ENCODE measurements around the gene KRTAP16-1. TPM values are rescaled to one million over a fixed set of nuclear protein-coding genes. Genes with fewer than 3 reads are reported as not detected.

Gene KRTAP16-1
- polyA plus RNA-seq, 1 donor: not detected

GRCh38 chr17:41322094-41322902, 13.2 kb upstream of the KRTAP16-1 start:
- peaks cover 2% of the 10 kb centered on the region for H3K9me3 ChIP-seq (ENCODE audit: control insufficient read depth, low read depth, low read length)
- H3K27ac ChIP-seq (ENCODE audit: low read length): no peak overlapping the region
- no peaks in the 10 kb centered on the region for H3K36me3 ChIP-seq (ENCODE audit: control insufficient read depth, insufficient read depth, low read length)
- peak; percentile 18 to 20 for DNase-seq
- H3K27me3 ChIP-seq (ENCODE audit: control insufficient read depth, insufficient read depth, low read length): no peaks in the 10 kb centered on the region
- WGBS (ENCODE audit: insufficient coverage, low lambda C conversion rate): 10% methylated on average over 2 of the region's 5 CpGs
- no peaks in the 10 kb centered on the region for H3K4me1 ChIP-seq (ENCODE audit: control insufficient read depth, insufficient read depth, low read length)
- no peak overlapping the region for H3K4me3 ChIP-seq (ENCODE audit: low read length)

- H3K27ac ChIP-seq (ENCODE audit: low read length): no peak overlapping the region
- H3K9me3 ChIP-seq (ENCODE audit: control insufficient read depth, low read depth, low read length): peaks cover 2% of the 10 kb centered on the region
- WGBS (ENCODE audit: insufficient coverage, low lambda C conversion rate): no CpG with 5 or more reads among the region's 2 CpGs
- H3K4me3 ChIP-seq (ENCODE audit: low read length): no peak overlapping the region
- no peaks in the 10 kb centered on the region for H3K36me3 ChIP-seq (ENCODE audit: control insufficient read depth, insufficient read depth, low read length)
- no peak for DNase-seq
- peaks cover 17% of the 10 kb centered on the region for H3K27me3 ChIP-seq (ENCODE audit: control insufficient read depth, insufficient read depth, low read length)
- no peaks in the 10 kb centered on the region for H3K4me1 ChIP-seq (ENCODE audit: control insufficient read depth, insufficient read depth, low read length)
These were observed 9.1 kb upstream of the KRTAP16-1 start for GRCh38 chr17:41318231-41318630.

DNA sequence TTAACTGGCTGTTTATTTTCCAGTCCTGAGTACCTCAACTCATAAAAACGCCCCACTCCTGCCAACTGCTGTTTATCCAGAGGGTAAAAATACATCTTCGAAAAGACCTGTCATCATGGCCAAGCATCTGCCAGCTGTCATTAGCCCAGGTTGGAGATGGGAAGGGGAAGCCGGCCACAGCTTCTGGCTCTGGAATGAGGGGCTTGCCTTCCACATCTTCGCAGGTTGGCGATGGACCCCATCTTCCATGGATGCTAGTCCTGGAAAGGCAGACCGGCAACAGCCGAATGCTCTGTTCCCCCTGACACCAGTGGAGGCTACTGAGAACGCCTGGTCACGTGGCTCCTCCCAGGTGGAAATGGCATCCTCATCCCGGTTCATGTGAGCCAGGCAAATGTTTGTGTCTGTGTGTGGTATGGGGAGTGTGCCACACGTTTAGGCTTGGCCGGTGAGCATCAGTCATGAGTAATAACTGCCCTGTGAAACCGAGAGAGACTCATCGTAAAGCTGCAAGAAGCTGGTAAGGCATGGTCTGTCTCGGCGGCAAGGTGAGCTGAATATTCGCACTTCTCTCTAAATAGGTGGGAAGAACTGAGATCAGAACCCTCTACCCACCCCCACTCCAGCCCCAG, 6.8 kb upstream of the KRTAP16-1 start:
- no peak for DNase-seq
- H3K4me3 ChIP-seq (ENCODE audit: low read length): no peak overlapping the region
- no CpG with 5 or more reads among the region's 17 CpGs for WGBS (ENCODE audit: insufficient coverage, low lambda C conversion rate)
- peaks cover 2% of the 10 kb centered on the region for H3K9me3 ChIP-seq (ENCODE audit: control insufficient read depth, low read depth, low read length)
- H3K27me3 ChIP-seq (ENCODE audit: control insufficient read depth, insufficient read depth, low read length): peaks cover 17% of the 10 kb centered on the region
- H3K36me3 ChIP-seq (ENCODE audit: control insufficient read depth, insufficient read depth, low read length): no peaks in the 10 kb centered on the region
- H3K27ac ChIP-seq (ENCODE audit: low read length): no peak overlapping the region
- no peaks in the 10 kb centered on the region for H3K4me1 ChIP-seq (ENCODE audit: control insufficient read depth, insufficient read depth, low read length)

- Histone ChIP-seq H3K4me3 (ENCODE audit: low read length) (no peak within 1 kb of the TSS), H3K9me3 (ENCODE audit: control insufficient read depth, low read depth, low read length) (peaks cover 2% of the 10 kb centered on the region), H3K27ac (ENCODE audit: low read length) (no peak within 1 kb of the TSS), H3K36me3 (ENCODE audit: control insufficient read depth, insufficient read depth, low read length) (no peaks in the 10 kb centered on the region), H3K27me3 (ENCODE audit: control insufficient read depth, insufficient read depth, low read length) (peaks cover 17% of the 10 kb centered on the region), H3K4me1 (ENCODE audit: control insufficient read depth, insufficient read depth, low read length) (no peaks in the 10 kb centered on the region)
- WGBS (ENCODE audit: insufficient coverage, low lambda C conversion rate): no CpG with 5 or more reads among the region's 24 CpGs
- no peak for DNase-seq
These were observed 6.2 kb upstream of the KRTAP16-1 start, which contains the start of gene KRTAP17-1 for GRCh38 chr17:41315204-41315794. Gene KRTAP17-1, minus strand, starts transcription at chr17:41315710. Its CDS starts 60 bp downstream, at chr17:41315650.

DNA sequence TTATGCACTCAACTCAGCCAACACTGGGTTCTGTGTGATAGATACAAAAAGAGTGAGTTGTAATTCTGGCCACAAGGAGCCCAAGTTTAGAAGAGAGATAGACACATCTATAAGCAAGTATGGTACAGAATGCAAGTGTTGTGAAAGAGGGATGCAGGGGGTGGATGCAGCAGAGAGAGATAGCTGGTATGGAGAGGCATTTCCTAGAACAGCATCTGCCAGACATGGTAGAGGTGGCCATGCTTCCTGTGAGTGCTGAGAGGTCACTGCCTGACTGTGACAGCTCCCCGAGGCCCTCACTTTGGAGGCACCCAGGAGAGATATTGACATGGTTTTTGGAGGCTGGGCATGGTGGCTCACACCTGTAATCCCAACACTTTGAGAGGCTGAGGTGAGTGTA, 2.0 kb upstream of the KRTAP16-1 start:
- H3K4me1 ChIP-seq (ENCODE audit: control insufficient read depth, insufficient read depth, low read length): no peaks in the 10 kb centered on the region
- H3K27ac ChIP-seq (ENCODE audit: low read length): no peak overlapping the region
- H3K9me3 ChIP-seq (ENCODE audit: control insufficient read depth, low read depth, low read length): no peaks in the 10 kb centered on the region
- no peaks in the 10 kb centered on the region for H3K36me3 ChIP-seq (ENCODE audit: control insufficient read depth, insufficient read depth, low read length)
- DNase-seq: no peak
- H3K4me3 ChIP-seq (ENCODE audit: low read length): no peak overlapping the region
- H3K27me3 ChIP-seq (ENCODE audit: control insufficient read depth, insufficient read depth, low read length): peaks cover 19% of the 10 kb centered on the region
- WGBS (ENCODE audit: insufficient coverage, low lambda C conversion rate): no CpG with 5 or more reads among the region's 1 CpG

DNA sequence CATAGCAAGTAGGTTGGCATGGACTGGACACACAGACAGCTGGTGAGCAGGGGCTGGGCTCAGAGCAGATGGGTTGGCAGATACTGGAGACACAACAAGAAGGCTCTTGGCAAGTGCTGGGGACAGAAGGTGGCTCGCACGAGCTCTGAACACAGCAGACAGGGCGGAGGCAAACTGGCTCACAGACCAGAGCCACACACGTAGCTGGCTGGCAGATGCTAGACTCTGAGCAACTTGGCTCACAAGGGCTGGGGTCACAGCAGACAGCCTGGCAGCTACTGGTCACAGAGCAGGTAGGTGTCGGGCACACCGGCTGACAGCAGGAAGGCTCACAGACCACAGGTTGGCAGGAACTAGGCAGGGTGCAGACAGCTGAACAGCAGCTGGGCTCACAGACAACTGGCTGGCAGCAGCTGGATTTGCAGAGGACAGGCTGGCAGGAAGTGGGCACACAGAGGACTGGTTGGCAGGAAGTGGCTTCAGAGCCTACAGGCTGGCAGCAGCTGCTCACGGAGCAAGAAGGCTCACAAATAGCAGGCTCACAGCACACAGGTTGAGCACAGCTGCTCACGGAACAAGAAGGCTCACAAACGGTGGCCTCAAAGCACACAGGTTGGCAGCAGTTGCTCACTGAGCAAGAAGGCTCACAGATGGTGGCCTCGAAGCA, 725 bp downstream of the KRTAP16-1 start:
- H3K36me3 ChIP-seq (ENCODE audit: control insufficient read depth, insufficient read depth, low read length): no peaks in the 10 kb centered on the region
- H3K4me1 ChIP-seq (ENCODE audit: control insufficient read depth, insufficient read depth, low read length): no peaks in the 10 kb centered on the region
- H3K9me3 ChIP-seq (ENCODE audit: control insufficient read depth, low read depth, low read length): no peaks in the 10 kb centered on the region
- no peak for DNase-seq
- no peak overlapping the region for H3K27ac ChIP-seq (ENCODE audit: low read length)
- no CpG with 5 or more reads among the region's 10 CpGs for WGBS (ENCODE audit: insufficient coverage, low lambda C conversion rate)
- H3K27me3 ChIP-seq (ENCODE audit: control insufficient read depth, insufficient read depth, low read length): peaks cover 6% of the 10 kb centered on the region
- no peak overlapping the region for H3K4me3 ChIP-seq (ENCODE audit: low read length)

- H3K4me1 ChIP-seq (ENCODE audit: control insufficient read depth, insufficient read depth, low read length): no peaks in the 10 kb centered on the region
- DNase-seq: no peak
- no peaks in the 10 kb centered on the region for H3K9me3 ChIP-seq (ENCODE audit: control insufficient read depth, low read depth, low read length)
- H3K36me3 ChIP-seq (ENCODE audit: control insufficient read depth, insufficient read depth, low read length): no peaks in the 10 kb centered on the region
- no CpG with 5 or more reads among the region's 9 CpGs for WGBS (ENCODE audit: insufficient coverage, low lambda C conversion rate)
- no peak overlapping the region for H3K27ac ChIP-seq (ENCODE audit: low read length)
- peaks cover 6% of the 10 kb centered on the region for H3K27me3 ChIP-seq (ENCODE audit: control insufficient read depth, insufficient read depth, low read length)
- H3K4me3 ChIP-seq (ENCODE audit: low read length): no peak overlapping the region
These were observed 1.5 kb downstream of the KRTAP16-1 start for GRCh38 chr17:41307647-41308046.

DNA sequence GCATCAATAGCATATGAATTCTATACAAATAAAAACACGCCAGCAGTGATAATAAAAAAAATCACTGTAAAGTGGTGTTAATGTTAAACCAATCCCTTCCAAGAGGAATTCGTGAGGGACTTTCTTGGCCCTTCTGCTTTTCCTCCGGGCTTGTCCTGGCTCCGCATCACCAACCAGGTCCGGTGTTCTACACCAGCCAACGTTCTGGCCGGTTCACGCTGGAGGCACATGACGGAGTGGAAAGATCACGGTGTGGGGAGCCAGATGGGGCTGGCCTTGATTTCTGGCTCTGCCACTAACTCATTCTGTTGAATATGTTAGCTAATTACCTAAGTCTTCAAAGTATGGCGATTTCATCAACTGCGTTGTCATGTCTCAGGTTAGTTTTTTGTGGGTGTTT, 5.0 kb downstream of the KRTAP16-1 start:
- no peaks in the 10 kb centered on the region for H3K36me3 ChIP-seq (ENCODE audit: control insufficient read depth, insufficient read depth, low read length)
- H3K27ac ChIP-seq (ENCODE audit: low read length): no peak overlapping the region
- peaks cover 10% of the 10 kb centered on the region for H3K27me3 ChIP-seq (ENCODE audit: control insufficient read depth, insufficient read depth, low read length)
- no peaks in the 10 kb centered on the region for H3K9me3 ChIP-seq (ENCODE audit: control insufficient read depth, low read depth, low read length)
- no CpG with 5 or more reads among the region's 12 CpGs for WGBS (ENCODE audit: insufficient coverage, low lambda C conversion rate)
- H3K4me3 ChIP-seq (ENCODE audit: low read length): no peak overlapping the region
- no peak for DNase-seq
- no peaks in the 10 kb centered on the region for H3K4me1 ChIP-seq (ENCODE audit: control insufficient read depth, insufficient read depth, low read length)

DNA sequence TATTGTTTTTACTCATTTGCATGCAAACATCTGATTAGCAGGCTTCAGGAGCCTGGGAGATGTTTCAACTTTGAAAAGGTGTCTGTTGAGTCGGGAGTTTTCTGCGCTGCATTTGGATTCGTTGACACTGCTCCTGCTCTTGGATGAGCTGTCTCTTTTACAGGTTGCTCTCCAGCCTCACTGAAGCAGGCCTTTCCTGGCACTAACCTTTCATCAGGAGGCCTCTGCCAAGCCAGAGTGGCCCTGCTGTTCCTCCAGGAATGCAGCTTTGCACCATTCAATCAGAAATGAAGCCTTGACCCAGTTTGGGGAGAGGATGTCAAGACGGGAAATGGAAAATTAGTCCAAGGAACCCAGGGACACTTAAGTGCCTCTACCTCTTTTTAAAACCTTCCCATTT, 6.1 kb downstream of the KRTAP16-1 start:
- no peaks in the 10 kb centered on the region for H3K36me3 ChIP-seq (ENCODE audit: control insufficient read depth, insufficient read depth, low read length)
- peaks cover 6% of the 10 kb centered on the region for H3K27me3 ChIP-seq (ENCODE audit: control insufficient read depth, insufficient read depth, low read length)
- no peak overlapping the region for H3K4me3 ChIP-seq (ENCODE audit: low read length)
- no peaks in the 10 kb centered on the region for H3K9me3 ChIP-seq (ENCODE audit: control insufficient read depth, low read depth, low read length)
- DNase-seq: no peak
- no CpG with 5 or more reads among the region's 4 CpGs for WGBS (ENCODE audit: insufficient coverage, low lambda C conversion rate)
- H3K27ac ChIP-seq (ENCODE audit: low read length): no peak overlapping the region
- H3K4me1 ChIP-seq (ENCODE audit: control insufficient read depth, insufficient read depth, low read length): no peaks in the 10 kb centered on the region

Measured in large intestine (tissue), 3 donors.